ENCODE data around the gene ZDHHC5. TPM values are rescaled to one million over a fixed set of nuclear protein-coding genes. Genes with fewer than 3 reads are reported as not detected.

The ZDHHC5 gene
- total RNA-seq, 2 donors from 2014 or later = 80.2 to 82.1 TPM

- no peak for DNase-seq
- Histone ChIP-seq H3K27ac (no peak overlapping the region), H3K36me3 (no peaks in the 10 kb centered on the region), H3K9ac (ENCODE audit: low read depth in 2 of 2, low read length in 2 of 2) (no peak overlapping the region), H3K4me1 (peaks cover 5% of the 10 kb centered on the region), H3K4me3 (no peak overlapping the region), H3K27me3 (no peaks in the 10 kb centered on the region), H3K9me3 (no peaks in the 10 kb centered on the region)
- no peak for TF ChIP-seq CTCF (IDR thresholded peaks at IDR 0.05)
- intact Hi-C loops (cut with DNase I) = no loop called here
These were observed 79.0 kb downstream of the ZDHHC5 start for GRCh38 chr11:57746920-57747319.

Small RNA genes lying within 50 kb of the gene (microRNA-seq; reads per million reads assigned to microRNA genes)
- gene MIR130A = 5,163 reads per million, percentile 91 among the genes with 10 or more reads in this experiment

Other genes with a start within 250 kb of the ZDHHC5 start
- 10 to 100 TPM; 10.6 to 21.4 TPM for gene SLC43A3, start 241.0 kb upstream of the ZDHHC5 start, total RNA-seq
- under 1 TPM; 0.54 to 0.82 TPM for gene RTN4RL2, start 207.6 kb upstream of the ZDHHC5 start, total RNA-seq
- 10 to 100 TPM in 1 of 2 donors, 1 to 10 TPM in 1; 8.7 to 19.0 TPM for gene SLC43A1, start 152.4 kb upstream of the ZDHHC5 start, total RNA-seq
- gene TIMM10, start 137.4 kb upstream of the ZDHHC5 start, total RNA-seq = 10 to 100 TPM; 54.8 to 67.1 TPM
- not detected for gene SMTNL1, start 130.5 kb upstream of the ZDHHC5 start, total RNA-seq
- 10 to 100 TPM; 28.3 to 35.3 TPM for gene UBE2L6, start 100.4 kb upstream of the ZDHHC5 start, total RNA-seq
- 10 to 100 TPM; 18.7 to 57.5 TPM for gene SERPING1, start 70.4 kb upstream of the ZDHHC5 start, total RNA-seq
- gene YPEL4, start 18.2 kb upstream of the ZDHHC5 start, total RNA-seq = under 1 TPM; 0.44 to 0.98 TPM
- 10 to 100 TPM; 13.5 to 14.9 TPM for gene CLP1, start 10.4 kb upstream of the ZDHHC5 start, total RNA-seq
- gene MED19, start 44.1 kb downstream of the ZDHHC5 start, total RNA-seq = 10 to 100 TPM; 10.6 to 14.0 TPM
- 100 to 1,000 TPM in 1 of 2 donors, 10 to 100 TPM in 1; 92.1 to 145 TPM for gene TMX2, start 44.5 kb downstream of the ZDHHC5 start, total RNA-seq
- gene SELENOH, start 73.4 kb downstream of the ZDHHC5 start, total RNA-seq = 100 to 1,000 TPM in 1 of 2 donors, 10 to 100 TPM in 1; 86.9 to 140 TPM
- not detected for gene BTBD18, start 83.7 kb downstream of the ZDHHC5 start, total RNA-seq
- 100 to 1,000 TPM; 375 to 416 TPM for gene CTNND1, start 93.7 kb downstream of the ZDHHC5 start, total RNA-seq

Measured in colonic mucosa (tissue), 4 donors.